ENCODE results near the gene CADM1.

DNA sequence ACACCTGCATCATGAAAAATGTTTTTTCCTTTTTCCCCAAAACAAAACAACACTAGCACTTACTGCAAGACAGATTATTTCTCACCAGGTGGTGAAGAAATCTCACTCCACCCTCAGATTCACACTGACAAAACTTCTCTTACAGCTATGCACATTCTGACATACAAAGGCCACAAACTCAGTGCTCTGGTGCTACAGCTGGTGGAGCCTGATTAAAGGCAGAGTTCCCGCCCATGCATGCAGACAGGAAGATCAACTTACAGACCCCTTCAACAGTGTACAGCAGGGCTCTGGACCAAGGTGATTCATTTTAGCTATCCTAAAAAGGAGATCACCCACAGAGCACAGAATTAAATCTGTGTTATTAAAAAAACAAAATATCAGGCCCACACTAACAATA, 112.6 kb downstream of the CADM1 start:
- TF ChIP-seq EZH2 (IDR thresholded peaks at IDR 0.05; ENCODE audit: borderline replicate concordance, low read depth, low read length, severe bottlenecking), result no peak
- TF ChIP-seq, protein P1, sequence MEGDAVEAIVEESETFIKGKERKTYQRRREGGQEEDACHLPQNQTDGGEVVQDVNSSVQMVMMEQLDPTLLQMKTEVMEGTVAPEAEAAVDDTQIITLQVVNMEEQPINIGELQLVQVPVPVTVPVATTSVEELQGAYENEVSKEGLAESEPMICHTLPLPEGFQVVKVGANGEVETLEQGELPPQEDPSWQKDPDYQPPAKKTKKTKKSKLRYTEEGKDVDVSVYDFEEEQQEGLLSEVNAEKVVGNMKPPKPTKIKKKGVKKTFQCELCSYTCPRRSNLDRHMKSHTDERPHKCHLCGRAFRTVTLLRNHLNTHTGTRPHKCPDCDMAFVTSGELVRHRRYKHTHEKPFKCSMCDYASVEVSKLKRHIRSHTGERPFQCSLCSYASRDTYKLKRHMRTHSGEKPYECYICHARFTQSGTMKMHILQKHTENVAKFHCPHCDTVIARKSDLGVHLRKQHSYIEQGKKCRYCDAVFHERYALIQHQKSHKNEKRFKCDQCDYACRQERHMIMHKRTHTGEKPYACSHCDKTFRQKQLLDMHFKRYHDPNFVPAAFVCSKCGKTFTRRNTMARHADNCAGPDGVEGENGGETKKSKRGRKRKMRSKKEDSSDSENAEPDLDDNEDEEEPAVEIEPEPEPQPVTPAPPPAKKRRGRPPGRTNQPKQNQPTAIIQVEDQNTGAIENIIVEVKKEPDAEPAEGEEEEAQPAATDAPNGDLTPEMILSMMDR (IDR thresholded peaks at IDR 0.05; ENCODE audit: borderline replicate concordance, extremely low read depth, low read length, poor library complexity, severe bottlenecking), result no peak

All from DND-41 (cell line).